ENCODE data around the gene CNP.
A peak's percentile ranks its signal among the peaks of the same experiment; 100 is the strongest.

Gene CNP

DNA sequence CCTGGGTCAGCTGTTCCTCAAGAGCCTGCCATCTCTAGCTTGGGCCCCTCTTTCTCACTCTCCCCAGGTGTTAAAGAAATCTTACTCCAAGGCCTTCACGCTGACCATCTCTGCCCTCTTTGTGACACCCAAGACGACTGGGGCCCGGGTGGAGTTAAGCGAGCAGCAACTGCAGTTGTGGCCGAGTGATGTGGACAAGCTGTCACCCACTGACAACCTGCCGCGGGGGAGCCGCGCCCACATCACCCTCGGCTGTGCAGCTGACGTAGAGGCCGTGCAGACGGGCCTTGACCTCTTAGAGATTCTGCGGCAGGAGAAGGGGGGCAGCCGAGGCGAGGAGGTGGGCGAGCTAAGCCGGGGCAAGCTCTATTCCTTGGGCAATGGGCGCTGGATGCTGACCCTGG, 6.8 kb downstream of the CNP start:
- no peak for DNase-seq (ENCODE audit: low spot score)

DNA sequence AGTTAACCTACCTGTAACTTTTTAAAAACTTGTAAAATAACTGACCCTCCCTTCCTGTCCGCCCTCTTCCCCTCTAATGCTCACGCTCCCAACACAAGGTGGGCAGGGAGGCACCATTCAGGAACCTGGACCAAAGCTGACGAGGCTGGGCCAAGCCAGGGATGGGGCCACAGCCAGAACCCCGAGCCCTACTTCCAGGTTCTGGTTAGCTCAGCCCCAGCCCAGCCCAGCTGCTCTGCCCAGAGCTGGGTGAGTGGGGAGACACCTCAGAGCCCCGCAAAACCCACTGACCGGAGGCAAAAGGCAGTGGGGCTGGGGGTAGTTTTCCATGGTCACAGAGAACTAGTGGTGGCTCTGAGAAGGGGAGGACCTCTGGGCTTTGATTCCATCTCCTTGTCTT, 7.4 kb downstream of the CNP start:
- no peak for DNase-seq (ENCODE audit: low spot score)

DNA sequence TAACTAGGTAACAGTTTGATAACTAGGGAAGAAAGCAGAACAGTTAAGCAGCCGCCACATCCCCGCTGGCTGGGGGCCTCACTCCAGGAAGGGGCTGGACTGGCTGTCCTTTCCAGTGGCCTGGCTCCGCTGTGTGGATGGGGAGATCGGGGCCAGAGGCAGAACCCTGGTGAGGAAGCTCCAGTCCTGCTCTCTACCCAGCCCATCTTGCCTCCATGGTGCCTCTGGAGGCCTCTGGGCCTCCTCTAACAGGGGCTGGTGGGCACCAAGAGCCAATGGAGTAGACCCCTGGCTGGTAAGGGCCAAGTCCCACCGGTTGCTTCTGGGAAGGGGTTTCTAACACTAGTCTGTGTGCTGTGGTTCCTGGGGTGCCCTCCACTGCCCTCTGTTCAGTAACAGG, 8.1 kb downstream of the CNP start:
- no peak for DNase-seq (ENCODE audit: low spot score)

DNA sequence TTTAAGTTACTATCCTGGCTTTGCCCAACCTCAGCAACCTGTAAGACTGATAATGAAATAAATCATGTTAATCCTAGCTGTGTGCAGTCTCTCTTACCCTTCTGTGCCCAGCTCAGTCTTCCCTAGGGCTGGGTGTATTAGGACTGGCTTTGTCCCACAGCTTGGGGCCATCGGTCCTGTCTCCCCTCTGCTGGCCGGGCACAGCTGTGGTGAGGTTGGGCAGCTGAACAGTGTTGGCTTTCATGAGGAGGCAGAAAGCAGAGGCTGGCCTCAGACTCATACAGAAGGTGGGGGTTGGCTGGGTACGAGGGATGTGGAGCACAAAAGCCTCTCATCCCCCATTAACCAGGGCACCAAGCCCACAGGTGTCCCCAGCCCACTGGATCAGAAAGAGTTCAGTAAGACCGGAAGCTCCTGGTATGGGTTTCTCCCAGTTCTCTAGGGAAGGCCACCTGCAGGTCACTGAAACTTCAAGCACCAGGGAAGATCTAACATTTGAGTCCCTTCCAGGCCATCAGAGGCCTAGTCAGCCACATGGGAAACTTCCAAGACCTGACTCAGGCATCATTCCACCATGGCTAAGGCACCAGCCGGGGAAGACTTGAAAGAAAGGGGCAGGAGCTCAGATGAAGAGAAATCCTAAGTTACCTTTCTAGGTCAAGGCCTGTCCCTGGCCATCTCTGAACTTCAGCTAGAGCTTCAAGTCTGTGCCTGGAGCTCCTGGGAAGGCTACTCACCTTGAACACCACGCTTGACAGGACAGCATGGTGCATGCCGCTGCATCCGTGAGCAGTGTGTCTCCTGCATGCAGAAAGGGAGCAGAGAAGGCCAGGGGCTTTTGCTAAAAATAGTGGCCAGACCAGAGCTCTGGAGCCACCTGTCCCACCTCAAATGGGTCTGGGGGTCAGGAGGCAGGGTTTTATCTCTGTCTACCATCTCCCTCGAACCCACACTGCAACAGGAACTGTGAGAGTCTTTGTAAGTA, 8.8 kb downstream of the CNP start:
- DNase-seq (ENCODE audit: low spot score): peak; percentile 94

DNA sequence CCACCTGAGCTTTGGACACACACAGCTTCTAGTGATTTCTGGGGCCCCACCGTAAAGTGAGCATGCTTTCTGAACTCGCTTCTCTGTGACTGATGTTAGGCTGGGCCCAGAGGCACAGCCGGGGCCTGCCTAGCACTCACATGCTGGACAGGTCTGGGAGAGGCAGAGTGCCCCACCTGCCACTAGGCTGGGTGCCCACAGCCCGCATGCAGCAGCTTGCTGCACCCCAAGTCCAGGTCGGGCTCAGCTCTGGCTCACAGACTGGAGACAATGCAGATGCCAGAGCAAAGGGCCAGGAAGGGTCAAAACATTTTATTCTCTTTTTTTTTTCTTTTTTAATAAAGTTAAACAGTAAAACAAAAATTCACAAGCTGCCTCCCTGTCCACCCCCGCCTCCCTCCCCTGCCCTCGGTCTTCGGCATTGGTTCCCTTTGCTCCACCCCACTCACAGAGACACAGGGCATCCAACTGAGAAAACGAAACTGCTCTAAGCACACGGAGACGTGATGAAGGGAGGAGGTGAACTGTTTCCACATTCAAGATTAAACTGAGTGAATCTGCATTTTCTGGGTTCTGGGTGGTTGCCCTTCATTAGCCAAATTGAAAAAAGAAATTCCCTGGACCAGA, 9.7 kb downstream of the CNP start:
- DNase-seq (ENCODE audit: low spot score): peak; percentile 60

DNA sequence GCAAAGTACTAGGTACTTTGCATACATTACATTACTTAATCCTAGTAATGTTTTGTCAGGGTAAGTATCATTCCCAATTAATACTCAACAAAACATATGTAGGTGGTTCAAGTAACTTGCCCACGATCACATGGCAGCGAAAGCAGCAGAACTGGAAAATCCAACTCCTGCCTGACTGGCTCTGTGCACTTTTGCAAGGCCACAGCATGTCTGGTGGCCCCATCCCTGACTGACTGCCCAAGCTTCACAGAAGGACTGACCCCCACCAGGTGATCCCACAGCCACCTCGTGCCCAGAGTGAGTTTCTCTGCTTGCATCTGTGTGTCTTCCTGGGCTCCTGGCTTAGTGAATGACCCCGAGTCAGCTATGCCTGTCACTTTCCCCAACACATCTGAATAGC, 11.4 kb downstream of the CNP start:
- no peak for DNase-seq (ENCODE audit: low spot score)

DNA sequence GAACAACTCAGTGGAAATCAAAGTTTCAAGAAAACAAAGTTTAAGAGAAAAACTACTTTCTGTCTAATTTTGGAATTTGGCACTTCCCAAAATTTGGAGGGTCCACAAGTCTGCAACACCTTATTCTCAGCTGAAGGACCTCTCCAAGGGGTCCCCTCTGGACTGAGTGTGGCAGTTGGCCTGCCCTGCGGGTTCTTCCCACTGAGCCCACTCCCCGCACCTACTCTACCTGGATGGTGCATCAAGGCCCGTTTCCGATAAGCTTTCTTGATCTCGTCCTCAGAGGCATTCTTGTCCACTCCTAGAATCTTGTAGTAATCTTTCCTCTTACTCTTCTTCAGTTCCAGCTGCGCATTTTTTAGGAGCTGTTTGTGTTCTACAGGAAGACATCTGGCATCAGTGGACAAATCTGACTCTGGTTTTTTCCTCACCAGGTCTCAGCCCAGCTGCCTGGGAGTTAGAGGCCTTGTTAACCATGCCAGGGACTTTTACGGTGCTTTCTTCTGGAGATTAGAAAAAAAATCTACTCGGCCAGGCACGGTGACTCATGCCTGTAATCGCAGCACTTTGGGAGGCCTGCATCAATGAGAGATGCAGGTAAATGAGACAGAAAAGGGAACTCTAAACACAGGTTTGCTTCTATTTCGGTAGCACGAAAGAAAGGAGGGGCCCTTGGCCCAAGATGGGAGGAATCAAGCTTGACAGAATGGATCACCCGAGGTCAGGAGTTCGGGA, 15.6 kb downstream of the CNP start:
- no peak for DNase-seq (ENCODE audit: low spot score)

DNA sequence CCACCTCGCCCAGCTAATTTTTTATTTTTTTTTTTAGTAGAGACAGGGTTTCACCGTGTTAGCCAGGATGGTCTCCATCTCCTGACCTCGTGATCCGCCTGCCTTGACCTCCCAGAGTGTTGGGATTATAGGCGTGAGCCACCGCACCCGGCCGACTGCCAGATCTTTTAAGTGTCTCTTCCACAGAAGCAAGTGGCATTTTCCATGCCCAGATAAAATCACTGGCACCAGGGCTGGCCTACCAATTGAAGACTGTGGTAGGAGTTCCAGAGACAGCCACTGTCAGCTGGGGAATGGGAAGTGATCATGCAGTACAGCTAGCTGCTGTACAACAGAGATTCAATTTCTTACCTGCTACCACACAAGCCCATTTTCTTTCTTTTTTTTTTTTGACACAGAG, 17.9 kb downstream of the CNP start:
- no peak for DNase-seq (ENCODE audit: low spot score)

DNA sequence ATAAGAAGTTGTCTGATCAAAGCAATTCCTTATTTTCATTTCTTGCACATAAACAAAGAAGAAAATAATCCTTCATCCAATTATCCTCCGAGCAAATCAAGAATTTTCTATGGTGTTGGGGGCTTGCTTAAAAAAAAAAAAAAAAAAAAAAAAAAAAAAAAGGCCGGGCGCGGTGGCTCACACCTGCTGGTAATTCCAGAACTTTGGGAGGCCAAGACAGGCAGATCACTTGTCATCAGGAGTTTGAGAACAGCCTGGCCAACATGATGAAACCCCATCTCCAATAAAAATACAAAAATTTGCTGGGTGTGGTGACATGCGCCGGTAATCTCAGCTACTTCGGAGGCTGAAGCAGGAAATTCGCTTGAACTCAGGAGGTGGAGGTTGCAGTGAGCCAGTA, 19.3 kb downstream of the CNP start:
- DNase-seq (ENCODE audit: low spot score): no peak

DNA sequence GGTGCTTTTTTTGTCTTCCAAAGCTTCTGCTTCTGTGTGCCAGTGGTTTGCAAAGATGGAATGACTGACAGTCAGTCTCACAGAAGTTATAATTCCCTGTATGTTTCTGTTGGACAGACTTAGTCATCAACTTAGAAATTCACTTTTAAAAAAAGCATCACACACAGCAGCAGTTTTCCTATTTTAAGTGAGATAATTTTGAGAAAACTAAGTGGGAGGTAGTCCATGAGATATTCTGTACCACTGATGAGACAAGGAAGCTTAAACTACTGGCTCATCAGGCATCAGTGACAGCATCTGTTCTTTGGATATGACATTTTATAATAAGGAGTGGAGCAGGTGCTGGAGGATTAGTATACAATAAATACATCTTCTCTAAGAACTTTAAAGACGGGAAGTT, 20.0 kb downstream of the CNP start:
- DNase-seq (ENCODE audit: low spot score): no peak

DNA sequence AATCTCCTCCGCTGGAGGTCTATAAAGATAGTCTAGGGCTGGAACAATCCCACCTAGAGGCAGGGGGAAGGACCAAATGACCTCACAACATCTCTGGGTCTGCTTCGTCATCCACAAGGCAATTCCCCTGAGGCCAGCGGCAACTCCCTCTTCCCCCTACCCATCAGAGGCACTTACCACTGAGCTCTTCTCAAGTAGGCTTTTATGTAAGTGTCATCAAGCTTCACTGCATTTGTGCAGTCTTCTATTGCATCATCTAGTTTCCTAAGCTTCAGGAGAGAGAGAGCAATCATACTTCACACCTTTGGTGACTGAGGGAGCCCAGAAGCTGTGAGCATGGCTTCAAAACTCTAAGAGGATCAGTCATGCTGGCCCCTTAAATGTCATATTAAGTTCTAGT, 21.0 kb downstream of the CNP start:
- DNase-seq (ENCODE audit: low spot score): no peak

DNA sequence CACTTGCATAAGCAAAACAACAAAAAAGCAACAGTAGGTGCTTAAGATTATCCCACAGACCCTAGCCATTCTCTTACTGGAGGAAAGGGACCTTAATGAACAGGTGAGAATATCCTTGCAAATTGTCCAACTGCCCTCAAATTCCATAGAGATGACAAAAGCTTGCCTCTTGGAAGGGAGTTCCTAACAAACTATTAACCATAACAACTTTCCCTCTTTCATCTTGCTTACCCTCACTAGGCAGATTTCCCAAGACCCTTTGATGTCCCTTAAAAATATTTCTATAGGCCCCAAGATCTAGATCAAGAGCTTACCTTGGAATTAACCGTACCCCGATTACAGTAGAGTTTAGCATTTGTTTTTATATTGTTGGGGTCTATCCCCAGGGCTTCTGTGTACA, 21.8 kb downstream of the CNP start:
- DNase-seq (ENCODE audit: low spot score): no peak

DNA sequence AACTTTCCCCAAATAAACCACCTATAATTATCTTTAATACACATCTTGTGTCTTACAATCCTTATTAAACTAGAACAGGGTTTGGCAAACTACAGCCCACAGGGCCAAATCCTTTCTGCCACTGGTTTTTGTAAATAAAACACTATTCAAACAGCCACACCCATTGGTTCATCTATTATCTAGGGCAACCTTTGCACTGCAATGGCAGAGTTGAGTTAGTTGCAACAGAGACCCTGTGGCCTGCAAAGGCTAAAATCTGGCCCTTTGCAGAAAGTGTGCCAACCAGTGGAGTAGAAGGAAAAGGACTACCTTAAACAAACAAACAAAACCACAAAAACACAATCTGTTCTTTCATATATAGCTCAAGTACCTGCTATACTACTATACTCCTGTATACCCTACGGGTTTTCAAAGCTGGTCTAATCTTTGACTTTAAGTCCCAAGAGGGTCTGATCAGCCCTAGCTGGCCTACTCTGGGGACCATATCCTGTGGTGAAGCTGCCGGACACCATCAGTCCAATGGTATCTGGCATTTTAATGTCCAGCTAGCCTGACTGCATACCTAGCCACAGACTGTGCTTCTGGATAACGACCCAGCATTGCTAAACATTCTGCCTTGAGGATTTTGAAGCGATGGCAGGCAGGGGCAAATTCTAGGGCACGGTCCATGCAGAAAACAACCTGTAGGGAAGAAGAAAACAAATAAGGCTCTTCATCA, 23.3 kb downstream of the CNP start:
- no peak for DNase-seq (ENCODE audit: low spot score)

DNA sequence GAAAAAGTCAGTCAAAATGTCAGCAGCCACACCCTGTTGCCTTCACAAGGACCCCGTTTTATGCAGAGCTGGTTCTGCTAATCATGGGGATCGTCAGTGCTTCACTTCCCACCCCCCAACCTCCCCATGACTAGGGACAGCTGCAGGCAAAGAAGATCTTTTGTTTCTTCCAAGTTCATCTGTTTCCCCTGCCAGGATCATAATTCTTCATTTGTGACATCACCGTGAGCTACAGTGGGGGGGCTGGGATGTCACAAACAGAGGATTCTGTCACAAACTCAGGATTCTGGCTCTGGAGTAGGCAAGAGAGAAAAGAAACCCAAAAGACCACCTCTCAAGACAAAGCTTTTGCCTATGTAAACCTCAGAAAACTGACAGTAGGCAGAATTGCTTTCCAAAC, 26.0 kb downstream of the CNP start:
- DNase-seq (ENCODE audit: low spot score): peak; percentile 96

DNA sequence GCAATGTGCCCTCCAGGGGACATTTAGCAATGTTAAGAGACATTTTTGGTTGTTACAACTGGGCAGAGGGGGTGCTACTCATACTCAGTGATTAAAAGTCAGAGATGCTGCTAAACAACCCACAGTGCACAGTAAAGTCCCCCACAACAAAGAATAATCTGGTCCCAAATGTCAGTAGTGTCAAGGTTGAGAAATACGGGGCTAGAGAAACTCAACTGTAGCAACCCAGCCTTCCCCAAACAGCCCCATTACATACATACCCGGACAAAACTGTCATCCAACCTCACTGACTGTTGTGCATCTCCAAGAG, 30.2 kb downstream of the CNP start:
- DNase-seq (ENCODE audit: low spot score): no peak

DNA sequence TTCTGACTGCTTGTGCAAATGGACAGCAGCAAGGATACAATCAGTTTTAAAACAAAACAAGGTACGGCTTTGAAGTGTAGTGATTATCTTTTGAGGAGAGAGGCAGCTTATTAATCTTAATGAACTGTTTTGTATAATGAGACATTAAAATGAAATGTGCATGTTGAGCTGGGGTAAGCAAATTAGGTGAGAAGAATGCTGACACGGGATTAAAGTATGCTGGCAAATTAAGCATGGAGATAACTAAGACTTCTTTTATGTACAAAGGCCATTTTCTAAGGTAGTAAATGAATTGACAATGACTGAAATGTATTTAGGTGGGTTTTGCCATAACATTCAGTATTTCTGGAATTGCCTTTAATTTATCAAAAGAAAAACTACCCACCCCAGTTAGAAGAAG, 31.9 kb downstream of the CNP start:
- no peak for DNase-seq (ENCODE audit: low spot score)

DNA sequence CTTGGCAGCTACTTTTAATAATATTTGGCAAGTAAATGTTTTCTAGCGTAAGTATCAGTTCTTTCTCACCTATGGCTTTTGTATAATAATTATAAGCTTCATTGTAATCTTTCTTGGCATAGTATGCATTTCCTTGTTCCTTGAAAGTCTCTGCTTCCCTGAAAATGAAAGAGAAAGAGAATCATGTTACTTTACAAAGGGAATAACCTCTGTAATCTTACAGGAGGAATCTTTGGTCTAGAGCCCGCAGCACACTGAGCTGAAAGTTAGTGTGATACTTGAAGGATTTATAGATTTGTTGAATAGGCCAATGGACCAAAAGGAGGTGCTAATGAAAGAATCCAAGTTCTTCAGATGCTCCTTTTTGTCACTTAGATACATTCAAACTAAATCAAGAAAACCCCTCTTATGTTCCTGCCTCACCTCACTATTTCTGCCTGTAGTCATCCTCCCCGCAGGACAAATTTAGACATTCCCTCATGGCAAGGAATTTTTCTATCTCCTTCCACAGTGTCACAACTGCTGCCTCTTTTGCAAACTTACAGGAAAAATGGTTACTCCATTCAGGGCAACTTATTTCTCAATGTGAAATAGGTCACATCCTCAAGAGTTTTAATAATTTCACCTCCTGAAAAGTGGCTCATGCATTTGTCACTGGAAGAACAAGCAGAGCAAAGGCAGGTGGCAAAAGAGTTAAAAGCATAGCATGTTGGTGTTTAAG, 34.0 kb downstream of the CNP start:
- no peak for DNase-seq (ENCODE audit: low spot score)

DNA sequence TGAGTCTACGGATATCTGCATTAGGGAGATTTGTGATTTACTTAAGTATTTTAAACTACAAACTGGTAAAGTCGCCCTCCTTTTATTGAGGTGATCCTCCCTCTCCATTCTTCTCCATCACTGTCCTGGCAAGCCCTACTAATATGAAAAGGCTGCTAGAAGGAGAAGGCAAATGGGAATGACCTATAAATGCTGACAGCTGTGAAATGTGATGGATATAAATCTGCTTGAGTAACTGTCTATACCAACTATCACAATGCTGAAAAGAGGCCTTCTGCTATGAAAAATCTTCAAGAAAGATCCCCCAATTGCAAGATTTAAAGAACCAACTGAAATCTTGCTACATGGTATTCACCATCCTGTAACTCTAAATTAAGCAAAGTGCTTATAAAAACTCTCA, 35.1 kb downstream of the CNP start:
- no peak for DNase-seq (ENCODE audit: low spot score)

DNA sequence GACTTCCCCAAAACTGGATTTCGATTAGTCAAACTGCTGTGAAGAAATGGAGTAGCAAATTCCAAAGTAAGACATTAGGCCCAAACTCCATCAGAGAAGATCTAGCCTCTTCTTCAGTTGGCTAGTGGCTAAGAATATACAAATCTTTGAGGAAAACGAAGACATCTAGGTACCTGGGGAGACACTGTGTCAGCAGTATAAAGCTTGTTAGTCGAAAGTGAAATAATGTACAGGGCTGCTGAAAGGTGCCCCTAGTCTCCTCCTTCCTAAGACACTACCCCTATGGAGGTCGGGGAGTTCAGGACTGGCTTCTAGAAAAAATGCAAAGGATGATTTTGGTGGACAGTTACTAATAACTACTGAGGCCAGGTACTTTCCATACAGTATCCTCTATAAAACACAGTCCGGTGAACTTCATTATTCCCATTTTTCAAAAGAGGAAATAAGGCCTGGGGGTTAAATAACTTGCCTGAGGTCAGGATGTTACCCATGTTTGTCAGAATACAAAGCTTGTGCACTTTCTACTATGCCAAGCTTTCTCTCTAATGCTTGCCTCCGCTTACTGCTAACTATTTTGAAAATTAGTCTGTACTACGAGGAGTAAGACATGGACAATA, 35.7 kb downstream of the CNP start:
- no peak for DNase-seq (ENCODE audit: low spot score)

DNA sequence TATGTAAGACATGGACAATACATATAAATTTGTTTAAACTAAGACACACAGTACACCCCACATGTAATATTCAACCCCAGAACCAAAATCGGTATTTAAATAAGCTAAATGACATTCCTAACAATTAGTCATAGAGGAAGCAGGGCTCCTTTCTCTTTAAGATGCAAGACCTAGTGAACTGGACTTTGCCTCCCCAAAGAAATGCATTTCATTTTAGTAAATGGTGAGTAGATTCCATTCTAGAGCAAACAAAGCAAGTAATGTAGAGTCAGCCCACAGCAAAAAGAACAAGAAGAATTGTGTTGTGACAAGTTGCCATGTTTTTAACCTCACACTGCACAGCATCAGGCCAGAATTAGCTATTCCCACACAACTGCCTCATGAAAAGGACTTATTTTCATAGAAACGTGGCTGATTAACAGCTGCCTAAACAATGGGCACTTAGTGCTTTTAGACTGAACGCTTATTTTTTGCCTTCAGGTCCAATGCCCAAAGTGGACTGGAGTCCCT, 36.3 kb downstream of the CNP start:
- DNase-seq (ENCODE audit: low spot score): peak; percentile 89

DNA sequence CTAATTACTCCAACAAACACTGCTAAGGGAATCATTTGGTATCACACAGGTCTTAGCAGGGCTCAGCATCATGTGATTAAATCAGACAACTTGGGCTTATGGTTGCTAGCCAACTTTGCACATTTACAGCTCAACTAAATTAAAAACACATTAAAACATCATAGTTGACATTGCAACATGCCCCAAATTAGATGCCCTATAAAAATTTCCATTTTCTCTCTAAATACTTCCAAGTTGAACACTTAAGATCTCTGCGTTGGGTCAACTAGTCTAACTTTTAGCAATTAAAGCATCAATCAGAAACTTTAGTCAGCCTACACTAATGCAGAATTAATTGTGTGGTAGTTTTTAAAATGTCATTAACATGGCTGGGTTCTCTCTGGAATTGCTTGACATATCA, 38.6 kb downstream of the CNP start:
- DNase-seq (ENCODE audit: low spot score): no peak

All from pons (tissue), 1 donor.